ENCODE measurements around the gene C9.

DNA sequence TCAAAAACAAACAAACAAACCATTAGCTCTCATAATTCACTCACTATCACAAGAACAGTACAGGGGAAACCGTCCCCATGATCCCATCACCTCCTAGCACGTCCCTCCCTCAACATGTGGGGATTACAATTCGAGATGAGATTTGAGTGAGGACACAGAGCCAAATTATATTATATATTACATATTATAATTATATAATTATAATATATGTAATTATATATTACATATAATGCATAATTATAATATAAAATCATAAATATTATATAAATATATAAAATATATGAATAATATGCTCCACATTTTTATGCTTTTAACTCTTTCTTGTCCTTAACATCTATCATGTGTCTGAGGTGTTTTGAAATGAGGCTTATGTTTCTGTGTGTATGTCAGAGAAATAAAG lies 3.4 kb upstream of the C9 start:
- TF ChIP-seq, protein P1, sequence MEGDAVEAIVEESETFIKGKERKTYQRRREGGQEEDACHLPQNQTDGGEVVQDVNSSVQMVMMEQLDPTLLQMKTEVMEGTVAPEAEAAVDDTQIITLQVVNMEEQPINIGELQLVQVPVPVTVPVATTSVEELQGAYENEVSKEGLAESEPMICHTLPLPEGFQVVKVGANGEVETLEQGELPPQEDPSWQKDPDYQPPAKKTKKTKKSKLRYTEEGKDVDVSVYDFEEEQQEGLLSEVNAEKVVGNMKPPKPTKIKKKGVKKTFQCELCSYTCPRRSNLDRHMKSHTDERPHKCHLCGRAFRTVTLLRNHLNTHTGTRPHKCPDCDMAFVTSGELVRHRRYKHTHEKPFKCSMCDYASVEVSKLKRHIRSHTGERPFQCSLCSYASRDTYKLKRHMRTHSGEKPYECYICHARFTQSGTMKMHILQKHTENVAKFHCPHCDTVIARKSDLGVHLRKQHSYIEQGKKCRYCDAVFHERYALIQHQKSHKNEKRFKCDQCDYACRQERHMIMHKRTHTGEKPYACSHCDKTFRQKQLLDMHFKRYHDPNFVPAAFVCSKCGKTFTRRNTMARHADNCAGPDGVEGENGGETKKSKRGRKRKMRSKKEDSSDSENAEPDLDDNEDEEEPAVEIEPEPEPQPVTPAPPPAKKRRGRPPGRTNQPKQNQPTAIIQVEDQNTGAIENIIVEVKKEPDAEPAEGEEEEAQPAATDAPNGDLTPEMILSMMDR (IDR thresholded peaks at IDR 0.05) = no peak
- TF ChIP-seq POLR2A (IDR thresholded peaks at IDR 0.05) = no peak
- no peak for TF ChIP-seq POLR2AphosphoS5 (IDR thresholded peaks at IDR 0.05)
